Fibroblast of lung (primary cell): Measurements from ENCODE around the gene PPP6R3. TPM values are rescaled to one million over a fixed set of nuclear protein-coding genes. Genes with fewer than 3 reads are reported as not detected.

Source experiments
- DNase-seq, 2 donors: peaks; one replicate each; pipeline versions ENCODE4 v3.0.0 to v3.0.0-alpha.2; 2010; ENCODE audit warnings: low read depth in 2 of 2
- H2AFZ ChIP-seq: 2 replicates; pipeline ENCODE4 v1.5.1; 2012; ENCODE audit warnings: low read length, control low read depth, inconsistent platforms
- H3K27ac ChIP-seq: 2 replicates; pipeline ENCODE4 v1.5.1; 2011; ENCODE audit warnings: low read length, control low read depth; ENCODE audit not compliant: insufficient read depth
- H3K27me3 ChIP-seq: 2 replicates; pipeline ENCODE4 v1.5.1; 2011; ENCODE audit warnings: mild to moderate bottlenecking, low read length; ENCODE audit not compliant: control insufficient read depth, insufficient read depth
- H3K36me3 ChIP-seq: 2 replicates; pipeline ENCODE4 v1.5.1; 2011; ENCODE audit warnings: low read length; ENCODE audit not compliant: control insufficient read depth, insufficient read depth
- H3K4me1 ChIP-seq: 2 replicates; pipeline ENCODE4 v1.5.1; 2011; ENCODE audit warnings: low read length; ENCODE audit not compliant: control insufficient read depth, insufficient read depth; ENCODE audit errors: extremely low read depth
- H3K4me2 ChIP-seq: 2 replicates; pipeline ENCODE4 v1.5.1; 2011; ENCODE audit warnings: low read length, control low read depth; ENCODE audit not compliant: insufficient read depth; ENCODE audit errors: extremely low read depth
- H3K4me3 ChIP-seq, 4 experiments: fragments of 200-600 bp in 1 of 4; sonication (generic) in 1 of 4; replicated peaks in 1 of 4; 2 replicates each; pipeline ENCODE4 v1.5.1; 2011 to 2016; ENCODE audit warnings: low read length in 4 of 4, low read depth in 3 of 4, mild to moderate bottlenecking in 3 of 4, control low read depth in 2 of 4, inconsistent platforms in 1 of 4, mixed read lengths in 1 of 4; ENCODE audit not compliant: insufficient read depth in 1 of 4; ENCODE audit errors: control extremely low read depth in 1 of 4
- H3K79me2 ChIP-seq: 2 replicates; pipeline ENCODE4 v1.5.1; 2012; ENCODE audit warnings: mild to moderate bottlenecking, low read length, inconsistent platforms; ENCODE audit not compliant: control insufficient read depth, insufficient read depth
- H3K9ac ChIP-seq: 2 replicates; pipeline ENCODE4 v1.5.1; 2011; ENCODE audit warnings: mild to moderate bottlenecking, low read length, control low read depth; ENCODE audit not compliant: insufficient read depth
- H3K9me3 ChIP-seq: 2 replicates; pipeline ENCODE4 v1.5.1; 2012; ENCODE audit warnings: low read depth, low read length; ENCODE audit not compliant: control insufficient read depth, insufficient read depth
- H4K20me1 ChIP-seq: 2 replicates; pipeline ENCODE4 v1.5.1; 2011; ENCODE audit warnings: low read length; ENCODE audit not compliant: control insufficient read depth, insufficient read depth; ENCODE audit errors: extremely low read depth
- CTCF ChIP-seq, 2 donors: IDR thresholded peaks in 1 of 2; conservative IDR thresholded peaks in 1 of 2; 1 replicate in 1 of 2; 2 replicates in 1 of 2; pipeline ENCODE4 v1.5.1; 2011 to 2012; ENCODE audit warnings: low read length in 2 of 2, control low read depth in 1 of 2, inconsistent platforms in 1 of 2, low read depth in 1 of 2, mild to moderate bottlenecking in 1 of 2
- EZH2 ChIP-seq: IDR thresholded peaks from 2 replicates; pipeline ENCODE4 v1.5.1; 2012; ENCODE audit warnings: low read length, control low read depth, mild to moderate bottlenecking; ENCODE audit errors: missing control alignments
- polyA plus RNA-seq, 2 donors: library from polyadenylated mRNA; depleted of rRNA in 1 of 2; stranded (reverse) in 1 of 2; unstranded in 1 of 2; fragments of >200 nt; gene quantifications; 2 replicates each; pipeline ENCODE4 v1.2.1, GENCODE V29; 2011 to 2012; ENCODE audit warnings: missing spikeins in 1 of 2
- total RNA-seq: library from RNA; depleted of rRNA; stranded (reverse); fragments of >200 nt; gene quantifications from 2 replicates; pipeline ENCODE4 v1.2.1, GENCODE V29; 2014

The PPP6R3 gene
- total and polyA plus RNA-seq, 2 donors (not counting 1 experiment from before 2014, with no cell fraction given) = 44.2 to 120 TPM

GRCh38 chr11:68461575-68461917 is 994 bp downstream of the PPP6R3 start:
- Histone ChIP-seq H4K20me1 (peaks cover 2% of the 10 kb centered on the region), H3K79me2 (peaks cover 56% of the 10 kb centered on the region), H3K27ac (peak overlapping the region; percentile 29), H3K4me2 (peak overlapping the region; percentile 93), H3K4me1 (peaks cover 2% of the 10 kb centered on the region), H2AFZ (no peak overlapping the region), H3K36me3 (no peaks in the 10 kb centered on the region), H3K27me3 (no peaks in the 10 kb centered on the region), H3K4me3 (peak overlapping the region; percentile 61 to 81 (median 74)), H3K9ac (peak overlapping the region; percentile 44), H3K9me3 (no peaks in the 10 kb centered on the region)
- DNase-seq = no peak
- no peak for TF ChIP-seq CTCF (conservative IDR thresholded peaks at IDR 0.05 in 1 of 2, IDR thresholded peaks at IDR 0.05 in 1 of 2; ENCODE audit: low read depth in 1 of 2, low read length in 2 of 2)
- no peak for TF ChIP-seq EZH2

- no peaks in the 10 kb centered on the region for H3K27me3 ChIP-seq
- H3K27ac ChIP-seq = no peak overlapping the region
- H4K20me1 ChIP-seq = peaks cover 2% of the 10 kb centered on the region
- TF ChIP-seq EZH2 (no peak), CTCF (conservative IDR thresholded peaks at IDR 0.05 in 1 of 2, IDR thresholded peaks at IDR 0.05 in 1 of 2; ENCODE audit: low read depth in 1 of 2, low read length in 2 of 2) (no peak)
- H3K79me2 ChIP-seq = peaks cover 76% of the 10 kb centered on the region
- H3K4me3 ChIP-seq = no peak overlapping the region
- H3K36me3 ChIP-seq = peaks cover 2% of the 10 kb centered on the region
- H3K4me2 ChIP-seq = peak overlapping the region; percentile 37
- no peak overlapping the region for H2AFZ ChIP-seq
- H3K4me1 ChIP-seq = peaks cover 2% of the 10 kb centered on the region
- DNase-seq = no peak
- H3K9me3 ChIP-seq = no peaks in the 10 kb centered on the region
- H3K9ac ChIP-seq = no peak overlapping the region
Measured at GRCh38 chr11:68463714-68464113, 3.2 kb downstream of the PPP6R3 start.

GRCh38 chr11:68467201-68467834 is 6.8 kb downstream of the PPP6R3 start:
- Histone ChIP-seq H3K4me1 (peaks cover 11% of the 10 kb centered on the region), H3K36me3 (peaks cover 6% of the 10 kb centered on the region)

More at GRCh38 chr11:68467201-68467834, 6.8 kb downstream of the PPP6R3 start:
- H3K79me2 ChIP-seq = peaks cover 96% of the 10 kb centered on the region
- H4K20me1 ChIP-seq = peaks cover 8% of the 10 kb centered on the region
- no peak overlapping the region for H3K9ac ChIP-seq
- H3K27ac ChIP-seq = no peak overlapping the region
- TF ChIP-seq EZH2 = no peak
- TF ChIP-seq CTCF (conservative IDR thresholded peaks at IDR 0.05 in 1 of 2, IDR thresholded peaks at IDR 0.05 in 1 of 2; ENCODE audit: low read depth in 1 of 2, low read length in 2 of 2) = no peak
- H3K9me3 ChIP-seq = no peaks in the 10 kb centered on the region
- H2AFZ ChIP-seq = no peak overlapping the region
- DNase-seq = no peak
- no peak overlapping the region for H3K4me3 ChIP-seq
- no peaks in the 10 kb centered on the region for H3K27me3 ChIP-seq
- H3K4me2 ChIP-seq = no peak overlapping the region
